ENCODE data around the gene ATP8A1.

ATP8A1 gene

DNA sequence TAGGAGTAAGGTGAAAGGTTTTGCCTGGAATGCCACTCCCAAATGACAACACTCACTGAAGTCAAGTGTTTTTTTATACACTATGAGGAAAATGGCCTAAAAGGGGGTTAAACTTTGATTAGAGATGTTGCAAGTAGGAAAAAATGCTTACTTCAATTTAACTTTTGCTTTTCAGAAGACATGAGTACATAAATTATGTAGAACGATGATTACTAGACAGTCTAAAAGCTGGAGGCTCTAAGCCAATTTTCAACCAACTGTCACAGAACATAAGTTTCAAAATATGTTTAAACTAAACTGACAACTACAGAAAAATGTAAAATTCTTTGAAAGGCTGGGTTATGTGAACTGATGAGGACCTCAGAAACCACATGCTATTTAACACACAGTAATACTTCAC lies 176.2 kb downstream of the ATP8A1 start:
- no peak overlapping the region for H3K4me3 ChIP-seq (replicated peaks; ENCODE audit: low read depth, low read length)
- TF ChIP-seq, protein P1, sequence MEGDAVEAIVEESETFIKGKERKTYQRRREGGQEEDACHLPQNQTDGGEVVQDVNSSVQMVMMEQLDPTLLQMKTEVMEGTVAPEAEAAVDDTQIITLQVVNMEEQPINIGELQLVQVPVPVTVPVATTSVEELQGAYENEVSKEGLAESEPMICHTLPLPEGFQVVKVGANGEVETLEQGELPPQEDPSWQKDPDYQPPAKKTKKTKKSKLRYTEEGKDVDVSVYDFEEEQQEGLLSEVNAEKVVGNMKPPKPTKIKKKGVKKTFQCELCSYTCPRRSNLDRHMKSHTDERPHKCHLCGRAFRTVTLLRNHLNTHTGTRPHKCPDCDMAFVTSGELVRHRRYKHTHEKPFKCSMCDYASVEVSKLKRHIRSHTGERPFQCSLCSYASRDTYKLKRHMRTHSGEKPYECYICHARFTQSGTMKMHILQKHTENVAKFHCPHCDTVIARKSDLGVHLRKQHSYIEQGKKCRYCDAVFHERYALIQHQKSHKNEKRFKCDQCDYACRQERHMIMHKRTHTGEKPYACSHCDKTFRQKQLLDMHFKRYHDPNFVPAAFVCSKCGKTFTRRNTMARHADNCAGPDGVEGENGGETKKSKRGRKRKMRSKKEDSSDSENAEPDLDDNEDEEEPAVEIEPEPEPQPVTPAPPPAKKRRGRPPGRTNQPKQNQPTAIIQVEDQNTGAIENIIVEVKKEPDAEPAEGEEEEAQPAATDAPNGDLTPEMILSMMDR (IDR thresholded peaks at IDR 0.05; ENCODE audit: low read depth, low read length, missing control alignments): no peak
- DNase-seq (ENCODE audit: extremely low read depth, low read depth): no peak

DNA sequence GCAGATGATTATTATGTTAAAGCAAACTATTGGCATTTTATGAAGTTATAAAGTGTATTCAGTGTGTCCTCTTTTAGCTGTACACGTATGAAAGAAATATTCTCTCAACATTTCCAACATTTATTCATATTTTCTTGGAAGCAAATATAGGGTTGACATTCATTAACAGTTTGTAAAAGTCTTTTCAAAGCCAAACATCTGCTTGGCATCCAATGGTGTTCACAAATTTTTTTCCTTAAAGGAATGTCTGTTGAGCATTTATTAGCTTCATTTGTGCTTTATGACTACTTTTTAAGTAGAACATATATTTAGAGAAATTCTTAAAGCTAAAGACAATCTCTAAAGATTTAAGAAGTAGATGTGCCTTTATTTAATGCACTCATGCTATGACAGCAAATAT lies 176.6 kb downstream of the ATP8A1 start:
- TF ChIP-seq, protein P1 (IDR thresholded peaks at IDR 0.05; ENCODE audit: low read depth, low read length, missing control alignments): no peak
- no peak overlapping the region for H3K4me3 ChIP-seq (replicated peaks; ENCODE audit: low read depth, low read length)
- no peak for DNase-seq (ENCODE audit: extremely low read depth, low read depth)

DNA sequence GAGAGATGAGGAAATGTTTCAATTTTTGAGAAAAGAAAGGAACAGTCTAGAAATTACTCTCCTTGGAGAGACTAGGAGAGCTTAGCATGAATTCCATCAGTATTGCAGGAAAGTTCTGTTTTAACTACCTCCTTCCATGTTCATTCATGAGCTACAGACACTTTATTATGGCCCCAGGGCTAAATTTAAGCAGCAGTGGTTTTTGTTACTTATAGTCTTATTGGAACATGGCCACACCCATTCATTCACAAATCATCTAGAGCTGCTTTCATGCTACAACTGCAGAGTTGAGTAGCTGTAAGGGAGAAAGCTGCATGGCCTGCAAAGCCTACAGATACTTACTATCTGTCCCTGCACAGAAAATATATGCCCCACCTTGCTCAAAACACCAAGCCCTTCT lies 178.0 kb downstream of the ATP8A1 start:
- no peak for DNase-seq (ENCODE audit: extremely low read depth, low read depth)
- no peak overlapping the region for H3K4me3 ChIP-seq (replicated peaks; ENCODE audit: low read depth, low read length)
- TF ChIP-seq, protein P1 (IDR thresholded peaks at IDR 0.05; ENCODE audit: low read depth, low read length, missing control alignments): no peak

DNA sequence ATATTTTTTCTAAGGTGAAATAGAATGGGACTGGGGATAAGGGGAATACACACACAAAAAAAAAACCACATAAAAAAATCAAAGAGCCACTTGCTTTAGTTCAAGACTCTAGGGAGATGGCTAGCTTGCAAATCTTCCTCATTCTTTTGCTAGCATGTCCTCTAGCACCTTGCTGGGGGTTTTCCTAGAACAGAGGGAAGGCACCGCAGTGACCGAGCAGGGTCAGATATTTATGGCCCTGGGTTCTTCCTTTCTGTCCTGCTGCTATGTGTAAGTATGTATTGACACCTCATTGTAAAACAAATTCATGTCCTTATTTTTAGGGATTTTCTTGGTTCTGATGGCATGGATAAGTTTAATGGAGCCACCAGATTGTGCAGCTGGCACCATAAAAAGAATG lies 178.4 kb downstream of the ATP8A1 start:
- TF ChIP-seq, protein P1 (IDR thresholded peaks at IDR 0.05; ENCODE audit: low read depth, low read length, missing control alignments): no peak
- no peak for DNase-seq (ENCODE audit: extremely low read depth, low read depth)
- no peak overlapping the region for H3K4me3 ChIP-seq (replicated peaks; ENCODE audit: low read depth, low read length)

DNA sequence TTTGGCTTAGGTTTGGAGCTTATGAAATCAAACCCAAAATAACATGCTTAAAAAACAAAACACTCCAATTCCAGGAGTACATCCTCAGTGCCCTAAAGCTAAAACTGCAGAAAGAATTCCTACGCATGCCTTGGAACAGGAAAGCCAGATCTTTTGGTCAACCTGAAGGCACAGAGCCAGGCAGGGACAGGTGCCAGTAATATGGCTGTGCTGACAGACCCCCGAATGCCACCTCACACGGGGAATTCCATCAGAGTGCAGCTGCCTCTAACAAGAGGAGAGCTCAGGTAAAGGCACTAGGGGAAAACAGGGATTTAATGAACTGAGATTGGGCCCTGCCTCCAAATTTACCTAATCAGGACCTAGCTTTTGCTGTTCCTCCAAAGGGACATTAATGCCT lies 182.5 kb downstream of the ATP8A1 start:
- DNase-seq (ENCODE audit: extremely low read depth, low read depth): no peak
- H3K4me3 ChIP-seq (replicated peaks; ENCODE audit: low read depth, low read length): no peak overlapping the region
- TF ChIP-seq, protein P1 (IDR thresholded peaks at IDR 0.05; ENCODE audit: low read depth, low read length, missing control alignments): no peak

DNA sequence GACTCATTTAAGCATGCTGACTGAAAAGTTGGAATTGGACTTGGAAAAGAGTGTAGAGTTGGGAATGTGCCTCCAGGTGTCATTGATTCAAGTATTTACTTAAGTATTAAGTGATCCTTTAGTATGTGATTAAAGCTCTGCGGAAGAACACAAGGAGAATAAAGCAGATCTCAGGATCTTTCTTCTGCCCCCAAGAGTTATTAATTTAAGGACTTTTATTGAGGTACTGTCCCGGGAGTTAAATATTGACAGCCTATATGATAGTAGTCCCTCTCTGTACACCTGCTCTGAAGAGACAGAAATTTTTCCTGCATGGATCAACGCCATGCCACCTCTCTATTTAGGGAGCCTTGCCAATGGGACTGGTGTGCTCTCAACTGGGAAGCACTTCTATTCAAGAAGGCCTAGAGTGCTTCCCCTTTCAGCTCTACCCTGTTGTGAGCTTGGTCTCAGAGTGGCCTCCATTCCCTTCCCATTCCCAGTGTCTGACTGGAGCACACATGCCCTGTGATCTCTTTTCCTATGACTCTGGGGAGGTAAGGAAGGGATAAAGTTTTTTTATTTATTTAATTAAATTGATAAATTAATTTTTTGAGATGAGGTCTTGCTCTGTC lies 183.7 kb downstream of the ATP8A1 start:
- TF ChIP-seq, protein P1 (IDR thresholded peaks at IDR 0.05; ENCODE audit: low read depth, low read length, missing control alignments): no peak
- no peak overlapping the region for H3K4me3 ChIP-seq (replicated peaks; ENCODE audit: low read depth, low read length)
- DNase-seq (ENCODE audit: extremely low read depth, low read depth): no peak

DNA sequence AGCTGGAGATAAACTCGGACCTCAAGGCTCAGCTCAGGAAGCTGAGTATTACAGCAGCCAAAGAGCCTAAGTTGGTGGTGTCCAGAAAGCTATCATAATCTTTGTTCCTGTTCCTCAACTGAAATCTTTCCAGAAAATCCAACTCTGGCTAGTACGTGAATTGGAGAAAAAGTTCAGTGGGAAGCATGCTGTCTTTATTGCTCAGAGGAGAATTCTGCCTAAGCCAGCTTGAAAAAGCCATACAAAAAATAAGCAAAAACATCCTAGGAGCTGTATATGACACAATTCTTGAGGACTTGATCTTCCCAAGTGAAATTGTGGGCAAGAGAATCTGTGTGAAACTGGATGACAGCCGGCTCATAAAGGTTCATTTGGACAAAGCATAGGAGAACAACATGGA lies 185.0 kb downstream of the ATP8A1 start:
- DNase-seq (ENCODE audit: extremely low read depth, low read depth): no peak
- H3K4me3 ChIP-seq (replicated peaks; ENCODE audit: low read depth, low read length): no peak overlapping the region
- TF ChIP-seq, protein P1 (IDR thresholded peaks at IDR 0.05; ENCODE audit: low read depth, low read length, missing control alignments): no peak

Measured in HFF-Myc (cell line).